ENCODE data around the gene SYNPO2L. TPM values are rescaled to one million over a fixed set of nuclear protein-coding genes. Genes with fewer than 3 reads are reported as not detected.

SYNPO2L gene
- total and polyA plus RNA-seq, 4 donors: under 0.01 to 0.02 TPM; not detected in 2

DNA sequence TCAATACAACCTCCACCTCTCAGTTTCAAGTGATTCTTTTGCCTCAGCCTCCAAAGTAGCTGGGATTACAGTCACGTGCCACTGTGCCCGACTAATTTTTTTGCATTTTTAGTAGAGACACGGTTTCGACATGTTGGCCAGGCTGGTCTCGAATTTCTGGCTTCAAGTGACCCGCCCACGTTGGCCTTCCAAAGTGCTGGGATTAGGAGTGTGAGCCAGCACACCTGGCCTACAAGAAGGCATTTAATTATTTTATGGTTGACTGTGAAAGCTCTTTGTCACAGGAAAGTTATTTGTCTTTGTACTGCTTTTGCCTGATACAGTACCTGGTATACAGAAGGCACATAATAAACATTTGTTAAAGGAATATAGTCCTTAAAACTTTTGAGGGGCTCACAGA is 27.4 kb downstream of the SYNPO2L start:
- H3K4me1 ChIP-seq (ENCODE audit: control insufficient read depth in 4 of 4, insufficient read depth in 4 of 4, low read length in 3 of 4): peaks cover 0 to 14% (median 9%) of the 10 kb centered on the region in 4 donors
- WGBS: 77% methylated on average over 7 of the region's 7 CpGs
- no peak overlapping the region for H3K27ac ChIP-seq (ENCODE audit: low read depth in 1 of 2, low read length in 2 of 2)
- H3K9me3 ChIP-seq (ENCODE audit: control insufficient read depth in 4 of 4, low read length in 3 of 4): no peaks in the 10 kb centered on the region
- no peak overlapping the region for H3K9ac ChIP-seq (ENCODE audit: low read depth in 1 of 2, low read length in 2 of 2)
- TF ChIP-seq FOXA2 (IDR thresholded peaks at IDR 0.05) (no peak), EGR1 (IDR thresholded peaks at IDR 0.05; ENCODE audit: low read depth in 2 of 2) (no peak), YY1 (IDR thresholded peaks at IDR 0.05) (no peak), RAD21 (IDR thresholded peaks at IDR 0.05) (no peak), RXRA (IDR thresholded peaks at IDR 0.05) (no peak), GABPA (IDR thresholded peaks at IDR 0.05 in 1 of 2, conservative IDR thresholded peaks at IDR 0.05 in 1 of 2) (no peak), FOXA1 (IDR thresholded peaks at IDR 0.05) (no peak), JUND (IDR thresholded peaks at IDR 0.05) (no peak), SP1 (IDR thresholded peaks at IDR 0.05) (no peak), NR2F2 (IDR thresholded peaks at IDR 0.05) (no peak), TAF1 (conservative IDR thresholded peaks at IDR 0.05) (no peak), HNF4G (IDR thresholded peaks at IDR 0.05) (no peak), HNF4A (conservative IDR thresholded peaks at IDR 0.05) (no peak)
- TF ChIP-seq, protein P1, sequence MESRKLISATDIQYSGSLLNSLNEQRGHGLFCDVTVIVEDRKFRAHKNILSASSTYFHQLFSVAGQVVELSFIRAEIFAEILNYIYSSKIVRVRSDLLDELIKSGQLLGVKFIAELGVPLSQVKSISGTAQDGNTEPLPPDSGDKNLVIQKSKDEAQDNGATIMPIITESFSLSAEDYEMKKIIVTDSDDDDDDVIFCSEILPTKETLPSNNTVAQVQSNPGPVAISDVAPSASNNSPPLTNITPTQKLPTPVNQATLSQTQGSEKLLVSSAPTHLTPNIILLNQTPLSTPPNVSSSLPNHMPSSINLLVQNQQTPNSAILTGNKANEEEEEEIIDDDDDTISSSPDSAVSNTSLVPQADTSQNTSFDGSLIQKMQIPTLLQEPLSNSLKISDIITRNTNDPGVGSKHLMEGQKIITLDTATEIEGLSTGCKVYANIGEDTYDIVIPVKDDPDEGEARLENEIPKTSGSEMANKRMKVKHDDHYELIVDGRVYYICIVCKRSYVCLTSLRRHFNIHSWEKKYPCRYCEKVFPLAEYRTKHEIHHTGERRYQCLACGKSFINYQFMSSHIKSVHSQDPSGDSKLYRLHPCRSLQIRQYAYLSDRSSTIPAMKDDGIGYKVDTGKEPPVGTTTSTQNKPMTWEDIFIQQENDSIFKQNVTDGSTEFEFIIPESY (IDR thresholded peaks at IDR 0.05): no peak
- TF ChIP-seq, protein P2, sequence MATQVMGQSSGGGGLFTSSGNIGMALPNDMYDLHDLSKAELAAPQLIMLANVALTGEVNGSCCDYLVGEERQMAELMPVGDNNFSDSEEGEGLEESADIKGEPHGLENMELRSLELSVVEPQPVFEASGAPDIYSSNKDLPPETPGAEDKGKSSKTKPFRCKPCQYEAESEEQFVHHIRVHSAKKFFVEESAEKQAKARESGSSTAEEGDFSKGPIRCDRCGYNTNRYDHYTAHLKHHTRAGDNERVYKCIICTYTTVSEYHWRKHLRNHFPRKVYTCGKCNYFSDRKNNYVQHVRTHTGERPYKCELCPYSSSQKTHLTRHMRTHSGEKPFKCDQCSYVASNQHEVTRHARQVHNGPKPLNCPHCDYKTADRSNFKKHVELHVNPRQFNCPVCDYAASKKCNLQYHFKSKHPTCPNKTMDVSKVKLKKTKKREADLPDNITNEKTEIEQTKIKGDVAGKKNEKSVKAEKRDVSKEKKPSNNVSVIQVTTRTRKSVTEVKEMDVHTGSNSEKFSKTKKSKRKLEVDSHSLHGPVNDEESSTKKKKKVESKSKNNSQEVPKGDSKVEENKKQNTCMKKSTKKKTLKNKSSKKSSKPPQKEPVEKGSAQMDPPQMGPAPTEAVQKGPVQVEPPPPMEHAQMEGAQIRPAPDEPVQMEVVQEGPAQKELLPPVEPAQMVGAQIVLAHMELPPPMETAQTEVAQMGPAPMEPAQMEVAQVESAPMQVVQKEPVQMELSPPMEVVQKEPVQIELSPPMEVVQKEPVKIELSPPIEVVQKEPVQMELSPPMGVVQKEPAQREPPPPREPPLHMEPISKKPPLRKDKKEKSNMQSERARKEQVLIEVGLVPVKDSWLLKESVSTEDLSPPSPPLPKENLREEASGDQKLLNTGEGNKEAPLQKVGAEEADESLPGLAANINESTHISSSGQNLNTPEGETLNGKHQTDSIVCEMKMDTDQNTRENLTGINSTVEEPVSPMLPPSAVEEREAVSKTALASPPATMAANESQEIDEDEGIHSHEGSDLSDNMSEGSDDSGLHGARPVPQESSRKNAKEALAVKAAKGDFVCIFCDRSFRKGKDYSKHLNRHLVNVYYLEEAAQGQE (IDR thresholded peaks at IDR 0.05): no peak
- TF ChIP-seq, protein P3, sequence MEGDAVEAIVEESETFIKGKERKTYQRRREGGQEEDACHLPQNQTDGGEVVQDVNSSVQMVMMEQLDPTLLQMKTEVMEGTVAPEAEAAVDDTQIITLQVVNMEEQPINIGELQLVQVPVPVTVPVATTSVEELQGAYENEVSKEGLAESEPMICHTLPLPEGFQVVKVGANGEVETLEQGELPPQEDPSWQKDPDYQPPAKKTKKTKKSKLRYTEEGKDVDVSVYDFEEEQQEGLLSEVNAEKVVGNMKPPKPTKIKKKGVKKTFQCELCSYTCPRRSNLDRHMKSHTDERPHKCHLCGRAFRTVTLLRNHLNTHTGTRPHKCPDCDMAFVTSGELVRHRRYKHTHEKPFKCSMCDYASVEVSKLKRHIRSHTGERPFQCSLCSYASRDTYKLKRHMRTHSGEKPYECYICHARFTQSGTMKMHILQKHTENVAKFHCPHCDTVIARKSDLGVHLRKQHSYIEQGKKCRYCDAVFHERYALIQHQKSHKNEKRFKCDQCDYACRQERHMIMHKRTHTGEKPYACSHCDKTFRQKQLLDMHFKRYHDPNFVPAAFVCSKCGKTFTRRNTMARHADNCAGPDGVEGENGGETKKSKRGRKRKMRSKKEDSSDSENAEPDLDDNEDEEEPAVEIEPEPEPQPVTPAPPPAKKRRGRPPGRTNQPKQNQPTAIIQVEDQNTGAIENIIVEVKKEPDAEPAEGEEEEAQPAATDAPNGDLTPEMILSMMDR (IDR thresholded peaks at IDR 0.05; ENCODE audit: low read depth, low read length, missing input control): no peak
- TF ChIP-seq, protein P4, sequence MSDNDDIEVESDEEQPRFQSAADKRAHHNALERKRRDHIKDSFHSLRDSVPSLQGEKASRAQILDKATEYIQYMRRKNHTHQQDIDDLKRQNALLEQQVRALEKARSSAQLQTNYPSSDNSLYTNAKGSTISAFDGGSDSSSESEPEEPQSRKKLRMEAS (IDR thresholded peaks at IDR 0.05): no peak
- TF ChIP-seq, protein P5, sequence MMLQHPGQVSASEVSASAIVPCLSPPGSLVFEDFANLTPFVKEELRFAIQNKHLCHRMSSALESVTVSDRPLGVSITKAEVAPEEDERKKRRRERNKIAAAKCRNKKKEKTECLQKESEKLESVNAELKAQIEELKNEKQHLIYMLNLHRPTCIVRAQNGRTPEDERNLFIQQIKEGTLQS (IDR thresholded peaks at IDR 0.05): no peak
- DNase-seq (ENCODE audit: low spot score): no peak
- no peak overlapping the region for H3K4me3 ChIP-seq (ENCODE audit: low read depth in 1 of 3, low read length in 3 of 3)
- H3K36me3 ChIP-seq (ENCODE audit: control insufficient read depth in 4 of 4, insufficient read depth in 3 of 4, low read depth in 1 of 4, low read length in 3 of 4): no peaks in the 10 kb centered on the region
- no peaks in the 10 kb centered on the region for H3K27me3 ChIP-seq (ENCODE audit: control insufficient read depth in 4 of 4, insufficient read depth in 4 of 4, low read length in 3 of 4)

Measured in liver (tissue), 9 donors.